GM21360 (cell line): ENCODE measurements around the gene RPS6KA5.
"Not testable (repeated sequence)": the region's sequence is repeated elsewhere in the genome, so short reads cannot be mapped to it uniquely, and the experiment has no call there.

Source experiments
- ATAC-seq: cut with Tn5 transposase; IDR thresholded peaks from one replicate; pipeline ENCODE4 v1.9.1; 2021; ENCODE audit warnings: mild to moderate bottlenecking, moderate library complexity; ENCODE audit not compliant: unreplicated experiment

The RPS6KA5 gene

DNA sequence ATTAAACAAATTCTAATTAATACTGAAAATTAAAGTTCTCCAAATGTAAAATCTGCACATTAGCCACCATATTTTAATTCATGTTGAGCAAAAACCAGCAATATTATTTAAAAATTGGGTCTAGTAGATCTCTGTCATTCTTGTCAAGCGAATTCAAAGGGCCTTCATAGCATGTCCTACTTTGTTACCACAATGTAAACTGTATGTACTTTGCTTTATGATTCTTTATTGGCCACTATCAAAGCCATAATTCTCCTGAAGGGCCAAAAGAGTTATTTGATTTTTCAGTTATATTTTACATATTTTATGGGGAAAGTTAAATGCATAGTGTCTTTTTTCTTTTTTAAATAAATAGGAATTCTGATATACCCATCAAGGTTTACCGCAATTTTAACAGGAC, 117.9 kb downstream of the RPS6KA5 start:
- no peak for ATAC-seq

DNA sequence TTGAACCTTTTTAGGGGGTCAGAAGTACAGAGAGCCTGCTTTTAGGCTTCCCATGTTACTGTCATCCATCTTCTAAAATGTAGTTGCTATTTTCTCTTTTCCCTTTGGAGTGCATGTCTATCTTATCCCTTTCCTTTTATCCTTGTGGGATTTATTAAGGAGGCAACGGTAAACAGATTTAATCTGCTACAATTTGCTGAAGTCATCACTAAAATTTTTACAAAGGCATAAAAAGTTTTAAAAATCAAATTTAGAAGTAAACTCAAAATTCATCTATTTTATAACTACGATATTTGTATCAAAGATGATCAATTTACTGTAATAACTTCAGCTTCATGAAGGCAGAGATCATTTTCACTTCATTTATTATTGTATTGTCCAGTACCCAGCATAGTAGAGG, 118.7 kb downstream of the RPS6KA5 start:
- no peak for ATAC-seq

DNA sequence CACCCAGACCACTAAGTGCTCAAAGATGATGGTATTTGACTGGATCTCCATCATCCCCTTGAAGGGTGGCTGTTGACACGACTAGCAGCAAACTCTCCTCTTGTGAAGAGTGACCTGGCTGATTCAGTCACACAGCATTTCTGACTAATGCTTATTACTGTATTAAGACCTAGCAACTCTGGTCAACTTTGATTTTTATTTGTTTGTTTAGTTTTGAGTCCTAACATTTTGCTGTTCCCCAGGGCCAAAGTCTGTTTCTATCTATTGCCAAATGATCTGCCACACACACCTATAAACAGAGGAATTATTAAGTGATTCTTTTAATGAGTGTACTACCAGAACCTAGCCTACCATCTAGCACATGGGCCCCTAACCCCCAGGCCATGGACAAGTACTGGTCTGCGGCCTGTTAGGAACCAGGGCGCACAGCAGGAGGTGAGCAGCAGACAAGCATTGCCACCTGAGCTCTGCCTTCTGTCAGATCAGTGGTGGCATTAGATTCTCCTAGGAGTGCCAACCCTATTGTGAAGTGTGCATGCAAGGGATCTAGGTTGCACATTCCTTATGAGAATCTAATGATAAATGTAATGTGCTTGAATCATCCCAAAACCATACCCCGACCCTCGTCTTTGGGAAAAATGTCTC, 120.0 kb downstream of the RPS6KA5 start:
- no peak for ATAC-seq

DNA sequence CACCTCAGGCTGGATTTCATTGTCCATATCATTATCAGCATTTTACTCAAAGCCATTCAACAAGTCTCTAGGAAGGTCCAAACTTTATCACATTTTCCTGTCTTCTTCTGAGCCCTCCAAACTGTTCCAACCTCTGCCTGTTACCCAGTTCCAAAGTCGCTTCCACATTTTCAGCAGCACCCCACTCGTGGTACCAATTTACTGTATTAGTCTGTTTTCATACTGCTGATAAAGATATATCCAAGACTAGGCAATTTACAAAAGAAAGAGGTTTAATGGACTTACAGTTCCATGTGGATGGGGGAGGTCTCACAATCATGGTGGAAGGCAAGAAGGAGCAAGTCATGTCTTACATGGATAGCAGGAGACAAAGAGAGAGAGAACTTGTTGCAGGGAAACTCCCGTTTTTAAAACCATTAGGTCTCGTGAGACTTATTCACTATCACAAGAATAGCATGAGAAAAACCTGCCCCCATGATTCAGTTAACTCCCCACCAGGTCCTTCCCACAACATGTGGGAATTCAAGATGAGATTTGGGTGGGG, 121.1 kb downstream of the RPS6KA5 start:
- ATAC-seq, result not testable (repeated sequence)

DNA sequence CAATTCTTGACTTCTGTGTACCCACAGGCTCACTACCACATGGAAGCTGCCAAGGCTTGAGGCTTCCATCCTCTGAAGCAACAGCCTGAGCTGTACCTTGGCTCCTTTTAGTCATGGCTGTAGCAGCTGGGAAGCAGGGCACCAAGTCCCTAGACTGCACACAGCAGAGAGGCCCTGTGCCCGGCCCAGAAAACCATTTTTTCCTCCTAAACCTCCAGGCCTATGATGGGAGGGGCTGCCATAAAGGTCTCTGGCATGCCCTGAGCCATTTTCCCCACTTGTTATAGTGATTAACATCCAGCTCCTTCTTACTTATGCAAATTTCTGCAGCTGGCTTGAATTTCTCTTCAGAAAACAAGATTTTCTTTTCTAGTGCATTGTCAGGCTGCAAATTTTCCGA, 121.8 kb downstream of the RPS6KA5 start:
- no peak for ATAC-seq

DNA sequence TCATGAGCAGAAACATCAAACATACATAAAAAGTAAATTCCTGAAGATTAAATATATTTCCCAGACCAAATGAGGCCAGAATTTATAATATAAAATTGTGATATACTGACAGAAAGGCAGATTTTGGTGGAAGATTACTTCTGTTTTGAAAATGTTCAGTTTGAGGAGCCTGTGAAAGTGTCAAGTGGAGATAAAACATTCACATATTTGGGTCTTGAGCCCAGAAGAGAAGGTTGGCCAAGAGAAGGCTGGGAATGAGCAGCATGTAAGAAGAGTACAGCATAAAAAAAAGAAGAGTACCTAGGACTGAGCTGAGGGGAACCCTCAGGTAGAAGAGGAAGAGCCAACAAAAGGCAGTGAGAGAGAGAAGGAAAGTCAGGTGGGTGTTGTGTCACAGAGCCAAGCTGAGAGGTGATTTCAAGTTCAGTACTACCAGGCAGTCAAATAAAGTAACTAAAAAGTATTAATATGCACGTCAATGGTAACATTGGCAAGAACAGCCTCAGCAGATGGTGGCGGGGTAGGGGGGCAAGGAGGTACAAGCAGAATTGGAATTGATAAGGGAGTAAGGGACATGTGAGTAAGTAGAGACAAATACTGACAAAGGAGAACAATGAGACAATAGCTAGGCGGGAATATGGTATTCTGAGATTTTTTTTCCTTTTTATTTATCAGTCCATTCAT, 123.5 kb downstream of the RPS6KA5 start:
- no peak for ATAC-seq

DNA sequence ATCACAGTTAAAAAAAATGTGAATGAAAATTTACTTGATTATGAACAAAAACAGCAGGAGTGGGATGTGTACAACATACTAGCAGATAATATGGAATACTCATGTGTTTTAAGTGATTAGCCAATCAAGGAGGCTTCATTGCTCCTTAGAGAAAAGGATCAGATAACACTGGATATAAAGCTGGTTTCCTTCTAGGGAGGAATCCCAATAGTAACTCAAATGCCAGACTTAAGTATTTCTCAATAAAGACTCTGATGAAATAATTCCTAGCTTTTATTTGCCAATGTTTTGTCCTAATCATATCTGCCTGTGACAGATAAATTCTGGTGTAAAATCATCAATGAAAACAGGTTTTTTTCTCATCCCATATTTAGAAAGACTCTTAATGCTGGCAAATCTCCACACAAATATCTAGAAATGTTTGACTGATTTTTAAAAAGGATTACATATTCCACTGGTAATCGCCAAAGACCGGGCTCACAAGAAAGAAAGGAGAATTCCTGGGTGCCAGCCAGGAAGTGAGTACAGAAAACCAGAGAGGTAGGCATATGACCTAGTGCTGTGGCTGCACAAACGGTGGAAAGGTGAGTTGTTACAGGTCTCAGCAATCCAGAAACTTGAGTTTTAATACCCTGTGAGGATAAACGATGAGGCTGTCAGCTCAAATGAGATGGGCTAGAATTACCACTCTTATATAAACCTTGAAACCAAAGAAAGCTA, 135.7 kb downstream of the RPS6KA5 start:
- ATAC-seq, result no peak

DNA sequence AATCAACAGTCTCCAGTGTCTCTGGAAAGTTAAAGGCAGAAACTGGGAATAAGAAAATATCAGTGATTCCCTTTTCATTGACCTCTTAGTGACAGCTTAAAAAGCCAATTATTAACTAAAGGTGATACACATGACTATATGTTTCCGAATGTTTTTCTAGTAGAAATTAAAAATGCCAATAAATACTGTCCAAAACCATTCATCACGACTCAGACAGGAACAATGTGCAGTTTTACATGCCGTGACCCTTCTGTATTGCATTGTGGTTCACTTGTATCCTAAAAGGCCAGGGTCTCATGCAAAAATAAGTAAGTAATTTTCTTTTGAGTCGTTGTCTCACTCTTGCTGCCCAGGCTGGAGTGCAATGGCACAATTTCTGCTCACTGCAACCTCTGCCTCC, 138.3 kb downstream of the RPS6KA5 start:
- ATAC-seq, result no peak

DNA sequence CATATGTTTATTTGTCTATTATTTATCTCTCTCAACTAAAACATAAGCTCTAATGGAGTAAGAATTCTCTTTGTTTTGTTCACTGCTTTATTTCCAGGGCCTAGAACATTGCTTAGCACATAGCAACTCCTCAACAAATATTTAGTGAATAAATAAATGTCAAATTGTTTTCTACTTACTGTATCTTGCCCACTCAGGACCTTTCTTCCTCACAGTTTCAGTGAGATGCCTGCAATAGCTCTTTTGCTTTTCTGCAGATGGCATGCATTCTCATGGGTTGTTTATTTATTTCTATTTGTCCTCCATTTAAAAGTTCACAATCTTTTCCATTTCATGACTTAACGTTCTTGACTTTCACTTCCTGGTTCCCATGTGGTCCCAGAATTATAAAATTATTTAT, 149.3 kb downstream of the RPS6KA5 start:
- ATAC-seq, result no peak

DNA sequence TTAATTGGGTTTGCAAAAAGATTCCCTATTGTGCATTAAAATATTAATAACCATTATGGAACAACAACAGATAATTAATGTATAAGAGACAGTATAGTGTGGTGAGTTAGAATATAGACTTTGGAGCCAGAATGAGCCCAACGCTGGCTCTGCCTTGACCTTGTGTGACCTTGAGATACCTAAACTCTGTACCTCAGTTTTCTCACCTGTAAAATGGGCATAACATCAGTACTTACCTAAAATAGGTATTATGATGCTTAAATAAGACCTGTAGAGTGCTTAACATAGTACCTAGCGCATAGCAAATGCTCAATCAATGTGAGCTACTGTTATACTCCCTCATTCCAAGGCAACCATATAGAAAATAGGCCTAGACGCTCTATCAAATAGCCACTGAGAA, 153.3 kb downstream of the RPS6KA5 start:
- no peak for ATAC-seq

DNA sequence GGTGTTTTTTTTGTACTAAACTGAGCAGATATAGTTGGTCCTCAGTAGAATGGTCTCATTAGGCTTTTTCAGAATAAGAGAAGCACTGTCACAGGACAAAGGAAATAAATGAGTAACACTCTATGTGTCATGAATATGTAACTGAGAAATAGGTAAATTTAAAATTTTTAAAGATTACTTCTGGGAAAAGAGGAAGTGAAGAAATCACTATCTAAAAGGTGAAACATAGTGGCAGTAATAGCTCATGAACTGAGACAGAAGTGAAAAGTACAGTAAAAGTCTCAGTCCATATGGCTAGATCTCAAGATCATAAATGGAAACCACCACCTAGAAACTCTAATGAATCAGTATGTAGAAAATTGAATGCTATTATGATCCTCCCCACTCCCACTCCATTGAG, 154.9 kb downstream of the RPS6KA5 start:
- peak; percentile 84 for ATAC-seq

DNA sequence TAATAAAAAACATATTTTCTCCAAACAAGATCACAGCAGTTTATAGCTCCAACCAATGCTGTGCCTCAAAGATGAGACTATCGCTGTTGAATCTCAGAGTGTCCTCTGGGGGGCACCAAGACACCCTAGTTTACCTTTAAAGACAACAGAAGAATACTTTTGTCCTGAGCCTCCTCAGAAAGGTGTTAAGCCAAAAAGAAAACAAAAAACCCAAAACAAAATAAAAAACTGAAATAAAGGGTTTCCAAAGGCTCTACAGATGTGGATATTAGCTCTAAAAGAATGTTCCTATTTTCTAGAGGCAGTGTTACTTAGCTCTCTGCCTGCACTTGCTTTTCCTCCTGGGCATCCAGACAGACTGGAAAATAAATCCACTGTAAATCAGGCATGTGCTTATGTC, 157.3 kb downstream of the RPS6KA5 start:
- no peak for ATAC-seq

DNA sequence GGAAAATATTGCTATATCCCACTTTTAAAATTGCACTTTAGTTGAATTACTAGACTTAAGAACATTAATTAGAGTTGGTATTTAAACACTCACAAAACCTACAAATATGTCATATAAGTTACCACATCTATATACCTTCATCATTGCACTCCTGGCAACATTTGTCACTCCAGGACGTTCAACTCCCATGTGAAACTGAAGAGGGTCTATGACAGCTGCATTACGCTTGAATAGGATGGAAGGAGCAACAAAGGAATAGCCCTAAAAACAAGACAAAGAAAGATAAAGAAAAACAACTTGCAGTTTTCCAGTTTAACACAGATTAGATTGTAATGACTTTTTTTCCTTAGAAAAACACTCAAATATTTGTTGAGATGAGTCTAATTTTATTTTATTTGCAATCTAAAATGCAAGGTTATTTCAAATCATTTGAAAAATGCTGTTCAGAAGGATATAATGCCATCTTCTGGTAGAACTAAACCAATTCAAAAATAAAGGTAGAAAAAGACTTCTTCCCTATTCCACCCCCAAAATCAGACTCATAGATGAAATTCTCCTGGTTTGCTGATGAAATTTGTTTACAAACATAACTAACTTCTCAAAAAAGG, 159.9 kb downstream of the RPS6KA5 start:
- no peak for ATAC-seq

DNA sequence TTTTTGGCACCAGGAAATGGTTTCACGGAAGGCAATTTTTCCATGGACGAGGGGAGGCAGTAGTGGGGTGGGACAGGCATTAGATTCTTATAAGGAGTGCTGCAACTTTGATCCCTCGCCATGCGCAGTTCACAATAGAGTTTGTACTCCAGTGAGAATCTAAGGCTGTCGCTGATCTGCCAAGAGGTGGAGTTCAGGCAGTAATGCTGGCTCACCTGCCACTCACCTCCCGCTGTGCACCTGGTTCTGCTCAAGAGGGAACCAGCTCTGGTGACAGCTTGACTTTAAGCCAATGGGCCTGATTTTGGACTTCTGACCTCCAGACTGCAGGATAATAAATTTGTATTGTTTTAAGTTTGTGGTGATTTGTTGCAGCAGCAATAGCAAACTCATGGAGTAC, 163.4 kb downstream of the RPS6KA5 start:
- ATAC-seq, result no peak

DNA sequence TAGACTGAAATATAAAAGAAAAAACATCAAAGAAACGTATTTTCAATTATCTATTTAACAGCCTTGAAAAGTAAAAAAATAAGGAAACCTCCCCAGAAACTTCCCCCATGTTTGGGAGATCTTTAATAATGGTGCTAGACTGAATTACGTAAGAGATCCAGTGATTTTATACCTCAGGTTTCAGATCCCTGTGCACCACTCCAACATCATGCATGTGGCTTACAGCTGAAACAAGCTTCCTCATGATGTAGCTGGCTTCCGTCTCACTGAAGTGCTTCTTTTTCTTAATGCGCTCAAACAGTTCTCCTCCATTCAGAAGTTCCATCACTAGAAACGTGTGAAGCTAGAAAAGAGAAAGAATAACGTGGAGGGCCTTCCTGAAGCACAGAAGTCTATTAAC, 166.2 kb downstream of the RPS6KA5 start:
- ATAC-seq, result no peak

DNA sequence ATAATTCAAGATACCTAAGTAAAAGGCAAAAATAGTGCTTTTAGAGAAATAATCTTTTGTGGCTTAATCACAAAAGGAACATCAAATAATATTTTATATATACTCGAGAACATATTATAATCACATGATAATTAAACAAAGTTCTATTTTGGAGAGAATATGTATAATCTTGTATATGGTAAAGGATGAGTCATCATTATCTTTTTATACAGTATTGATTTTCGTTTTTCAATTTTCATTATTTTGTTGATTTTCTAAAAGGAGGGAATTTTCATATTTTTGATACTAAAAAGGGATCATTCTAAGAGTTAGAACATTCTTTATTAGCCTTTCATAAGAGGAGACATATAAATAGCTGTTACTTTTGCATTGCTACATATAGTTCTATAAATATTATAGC, 166.9 kb downstream of the RPS6KA5 start:
- ATAC-seq, result no peak

DNA sequence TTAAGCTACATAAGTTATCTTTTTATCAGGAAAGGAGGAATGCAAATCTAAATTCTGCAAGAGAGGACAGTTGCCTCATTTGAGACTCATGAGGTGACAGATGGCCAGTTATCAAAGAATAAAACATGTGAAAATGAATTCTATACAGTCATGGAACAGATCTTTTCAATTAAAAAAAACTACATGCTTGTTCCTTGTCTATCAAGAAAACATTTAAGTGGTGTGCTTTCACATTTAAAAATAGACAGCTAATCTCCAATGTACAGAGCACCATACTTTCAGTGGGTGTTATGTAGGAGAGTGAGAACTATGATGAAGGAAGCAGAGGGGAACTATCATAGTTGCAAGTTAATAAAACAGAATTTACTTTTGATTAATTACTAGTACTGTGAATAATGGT, 167.5 kb downstream of the RPS6KA5 start:
- ATAC-seq, result no peak

DNA sequence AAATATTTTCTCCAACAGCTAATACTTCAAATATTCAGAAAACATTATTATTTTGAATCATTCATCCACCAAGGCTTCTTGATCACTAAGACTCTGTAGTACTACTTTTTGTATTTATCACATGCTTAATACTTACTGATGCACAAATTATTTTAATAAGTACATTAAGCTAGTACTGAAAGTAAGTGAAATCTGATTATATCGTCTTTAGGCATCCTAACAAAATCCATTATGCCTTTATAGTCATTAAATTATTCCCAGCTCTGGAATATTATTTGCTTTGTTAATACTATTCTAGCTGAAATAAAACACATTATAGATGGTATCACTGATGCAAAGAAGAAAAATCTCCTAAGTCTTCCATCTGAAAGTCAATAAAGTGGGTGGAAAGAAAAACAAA, 169.1 kb downstream of the RPS6KA5 start:
- ATAC-seq, result no peak

DNA sequence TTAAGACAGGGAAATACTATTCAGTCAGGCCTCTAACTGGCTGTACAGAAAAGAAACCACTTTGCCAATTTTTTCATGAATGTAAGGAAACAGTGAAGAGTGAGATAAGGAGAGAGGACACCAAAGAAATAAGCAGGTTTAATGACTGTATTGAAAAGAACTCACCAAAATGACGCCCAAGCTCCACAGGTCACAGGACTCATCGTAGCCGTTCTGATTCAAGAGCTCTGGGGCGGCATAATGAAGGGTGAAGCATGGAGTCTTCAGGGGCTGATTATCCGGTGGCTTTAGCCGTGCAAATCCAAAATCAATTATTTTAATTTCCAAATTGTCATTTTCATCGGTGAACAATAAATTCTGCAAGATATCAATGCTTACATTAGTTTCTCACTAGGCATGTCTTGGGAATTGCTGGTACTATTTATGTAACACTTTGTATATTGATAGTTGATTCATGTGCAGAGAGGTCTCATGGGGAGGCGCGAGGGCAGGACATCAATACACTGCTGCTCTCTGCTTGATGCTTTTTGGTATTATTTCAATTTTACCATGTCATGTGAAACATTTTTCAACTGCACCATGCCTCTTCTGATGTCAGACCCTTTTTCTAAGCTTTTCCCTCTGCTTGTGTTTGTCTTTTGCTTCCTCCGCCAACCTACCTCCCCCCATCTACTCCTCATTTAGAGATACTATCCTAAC, 170.0 kb downstream of the RPS6KA5 start:
- ATAC-seq, result no peak

DNA sequence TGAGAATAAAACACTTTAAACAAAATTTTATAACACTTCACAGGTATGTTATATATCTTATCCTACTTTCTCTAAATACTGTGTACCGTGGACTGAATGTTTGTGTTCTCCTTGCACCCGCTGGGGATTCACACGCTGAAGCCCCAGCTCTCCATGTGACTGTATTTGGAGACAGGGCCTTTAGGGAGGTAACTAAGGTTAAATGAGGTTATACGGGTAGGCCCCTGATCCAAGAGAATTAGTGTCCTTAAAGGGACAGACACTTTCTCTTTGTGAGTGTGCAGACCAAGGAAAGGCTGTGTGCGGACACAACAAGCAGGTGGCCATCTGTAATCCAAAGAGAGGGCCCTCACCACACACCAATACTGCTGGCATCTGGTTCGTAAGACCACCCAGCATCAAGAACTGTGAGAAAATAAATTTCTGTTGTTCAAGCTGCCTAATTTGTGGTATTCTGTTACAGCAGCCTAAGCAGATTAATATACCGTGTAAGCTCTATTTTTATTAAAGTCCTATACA, 174.1 kb downstream of the RPS6KA5 start:
- ATAC-seq, result no peak

DNA sequence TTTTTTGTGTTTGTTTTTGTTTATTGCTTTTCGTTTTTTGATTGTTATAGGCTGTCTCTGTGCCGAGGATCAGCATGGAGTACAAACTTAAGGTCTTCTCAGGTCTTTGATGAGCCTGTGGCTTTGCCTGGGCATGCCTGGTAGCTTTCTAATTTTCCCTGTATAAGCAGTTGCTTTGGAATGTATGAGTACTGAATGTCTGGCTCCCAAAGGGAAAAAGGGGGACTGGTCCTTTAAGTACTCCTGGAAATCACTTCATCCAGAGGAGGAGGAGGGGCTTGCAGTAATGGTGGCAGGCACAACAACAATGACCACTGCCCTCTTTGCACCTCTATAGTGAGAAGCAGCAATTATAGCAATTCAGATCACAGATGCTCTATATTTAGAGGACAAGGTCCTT, 176.7 kb downstream of the RPS6KA5 start:
- no peak for ATAC-seq
